C4-2B (cell line): ENCODE measurements around the gene MESP1.

ENCODE experiments used
- ZFX ChIP-seq: fragments of 450-650 bp; IDR thresholded peaks from 2 replicates; pipeline ENCODE4 v1.6.1; 2017
- TF ChIP-seq, protein P1 (sequence below): fragments of 450-650 bp; conservative IDR thresholded peaks from 2 replicates; pipeline ENCODE4 v1.5.1; 2017; ENCODE audit warnings: mild to moderate bottlenecking

DNA sequence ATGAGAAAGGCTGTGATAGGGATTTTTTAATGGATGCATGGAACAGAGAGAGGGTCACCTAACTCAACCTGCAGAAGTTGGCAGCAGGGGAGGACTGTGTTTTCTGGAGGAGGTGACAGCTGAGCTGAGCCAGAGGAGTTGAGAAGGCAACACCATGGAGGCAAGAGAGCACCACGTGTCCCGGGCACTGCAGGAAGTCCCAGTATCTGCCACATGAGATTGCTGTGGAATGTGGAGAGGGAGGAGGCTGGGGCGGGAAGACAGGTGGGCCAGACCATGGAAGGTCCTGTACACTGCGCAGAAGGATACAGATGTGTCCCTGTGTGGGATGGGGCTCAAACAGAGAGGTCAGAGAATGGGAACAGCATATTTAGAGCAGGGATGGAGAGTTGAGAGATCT lies 15.3 kb downstream of the MESP1 start:
- TF ChIP-seq, protein P1, sequence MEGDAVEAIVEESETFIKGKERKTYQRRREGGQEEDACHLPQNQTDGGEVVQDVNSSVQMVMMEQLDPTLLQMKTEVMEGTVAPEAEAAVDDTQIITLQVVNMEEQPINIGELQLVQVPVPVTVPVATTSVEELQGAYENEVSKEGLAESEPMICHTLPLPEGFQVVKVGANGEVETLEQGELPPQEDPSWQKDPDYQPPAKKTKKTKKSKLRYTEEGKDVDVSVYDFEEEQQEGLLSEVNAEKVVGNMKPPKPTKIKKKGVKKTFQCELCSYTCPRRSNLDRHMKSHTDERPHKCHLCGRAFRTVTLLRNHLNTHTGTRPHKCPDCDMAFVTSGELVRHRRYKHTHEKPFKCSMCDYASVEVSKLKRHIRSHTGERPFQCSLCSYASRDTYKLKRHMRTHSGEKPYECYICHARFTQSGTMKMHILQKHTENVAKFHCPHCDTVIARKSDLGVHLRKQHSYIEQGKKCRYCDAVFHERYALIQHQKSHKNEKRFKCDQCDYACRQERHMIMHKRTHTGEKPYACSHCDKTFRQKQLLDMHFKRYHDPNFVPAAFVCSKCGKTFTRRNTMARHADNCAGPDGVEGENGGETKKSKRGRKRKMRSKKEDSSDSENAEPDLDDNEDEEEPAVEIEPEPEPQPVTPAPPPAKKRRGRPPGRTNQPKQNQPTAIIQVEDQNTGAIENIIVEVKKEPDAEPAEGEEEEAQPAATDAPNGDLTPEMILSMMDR: no peak
- TF ChIP-seq ZFX: no peak
